Thyroid gland (tissue), 4 donors: ENCODE data around the gene TP63. TPM values are rescaled to one million over a fixed set of nuclear protein-coding genes. Genes with fewer than 3 reads are reported as not detected.

Experiments used
- DNase-seq, 2 donors: peaks; one replicate each; pipeline ENCODE4 v3.0.0-alpha.2; 2019
- H3K27ac ChIP-seq, 3 donors: fragments of 200-600 bp; sonication (generic); 1 replicate in 2 of 3; 2 replicates in 1 of 3; pipeline ENCODE4 v1.5.1; 2016 to 2019; ENCODE audit warnings: mild to moderate bottlenecking in 1 of 3, moderate library complexity in 1 of 3
- H3K27me3 ChIP-seq: fragments of 200-600 bp; sonication (generic); one replicate; pipeline ENCODE4 v1.5.1; 2019
- H3K36me3 ChIP-seq, 2 donors: fragments of 200-600 bp; sonication (generic); one replicate each; pipeline ENCODE4 v1.5.1; 2016 to 2019
- H3K4me1 ChIP-seq, 2 donors: fragments of 200-600 bp; sonication (generic); one replicate each; pipeline ENCODE4 v1.5.1; 2017 to 2019
- H3K4me3 ChIP-seq, 3 donors: fragments of 200-600 bp; sonication (generic); replicated peaks in 1 of 3; 1 replicate in 2 of 3; 2 replicates in 1 of 3; pipeline ENCODE4 v1.5.1; 2016; ENCODE audit warnings: mild to moderate bottlenecking in 1 of 3
- H3K9me3 ChIP-seq: fragments of 200-600 bp; sonication (generic); one replicate; pipeline ENCODE4 v1.5.1; 2017
- CTCF ChIP-seq, 6 experiments: fragments of 200-600 bp in 3 of 6; fragments of 450-650 bp in 3 of 6; sonication (generic) in 3 of 6; IDR thresholded peaks; one replicate each; pipeline ENCODE4 v1.5.1; 2016 to 2019; ENCODE audit warnings: antibody characterized with exemption in 6 of 6, mild to moderate bottlenecking in 2 of 6, inconsistent platforms in 1 of 6, moderate library complexity in 1 of 6
- POLR2A ChIP-seq, 2 donors: fragments of 450-650 bp; IDR thresholded peaks; one replicate each; pipeline ENCODE4 v1.6.1; 2017; ENCODE audit warnings: antibody characterized with exemption in 2 of 2, mild to moderate bottlenecking in 2 of 2, moderate library complexity in 1 of 2
- WGBS, 2 donors: methylation state at CpG; one replicate each; pipeline ENCODE4 v1.1.5; 2017; 5-methylcytosine and 5-hydroxymethylcytosine counted together
- intact Hi-C: fragments of 100-400 bp; cut with DNase I; formaldehyde crosslinking; loops from one replicate; pipeline ENCODE4 v1.15.1; 2023
- total RNA-seq, 4 donors: library from RNA; depleted of rRNA; stranded (reverse); fragments of >200 nt; gene quantifications; one replicate each; pipeline ENCODE4 v1.2.3, GENCODE V29; 2016

TP63 gene
- total RNA-seq, 4 donors from 2014 or later: 1.2 to 1.3 TPM; not detected in 2

DNA sequence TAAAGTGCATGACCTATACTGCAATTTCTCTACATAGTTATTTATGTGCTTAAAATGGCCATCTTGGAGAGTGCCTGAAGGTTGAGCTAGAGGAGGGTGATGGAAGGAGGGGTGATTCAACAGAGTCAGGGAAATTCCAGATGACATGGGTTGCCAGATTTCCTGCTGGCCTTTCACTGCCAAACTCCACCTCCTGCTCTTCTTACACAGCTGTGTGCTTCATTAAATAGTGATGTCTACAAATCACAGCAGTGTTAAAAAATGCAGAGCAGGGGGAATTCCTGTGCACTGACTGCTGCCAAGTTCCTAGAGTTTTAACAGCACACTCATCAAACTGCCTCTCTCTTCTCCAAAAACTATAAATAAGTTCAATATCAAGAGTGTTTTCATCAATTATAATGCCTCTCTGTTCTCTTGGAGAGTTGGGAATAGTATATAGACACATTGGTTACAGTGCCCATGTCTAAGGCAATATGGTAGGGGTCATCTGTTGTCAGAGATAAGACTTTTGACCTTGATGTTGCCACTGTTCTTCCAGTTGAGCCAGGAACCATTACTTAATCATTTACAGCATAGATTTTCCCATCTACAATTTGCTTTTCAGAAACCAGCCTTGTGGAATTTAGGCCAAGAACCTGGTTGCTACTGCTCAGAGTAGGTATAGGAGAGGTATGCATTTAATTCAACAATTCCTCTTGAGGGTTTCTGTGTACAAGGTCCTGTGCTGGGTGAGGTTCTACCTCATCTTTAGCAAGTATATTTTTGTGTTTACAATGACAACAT, 79.6 kb downstream of the TP63 start:
- no peaks in the 10 kb centered on the region for H3K27me3 ChIP-seq
- H3K4me3 ChIP-seq: no peak overlapping the region
- peak overlapping the region; percentile 29 to 71 (median 50) for H3K27ac ChIP-seq
- peak; percentile 64 to 76 for DNase-seq
- intact Hi-C loops: no loop called here
- TF ChIP-seq CTCF (IDR thresholded peaks at IDR 0.05): no peak
- no peak for TF ChIP-seq POLR2A (IDR thresholded peaks at IDR 0.05)
- peaks cover 8 to 11% of the 10 kb centered on the region in 2 donors for H3K4me1 ChIP-seq
- no peaks in the 10 kb centered on the region for H3K9me3 ChIP-seq
- H3K36me3 ChIP-seq: no peaks in the 10 kb centered on the region

GRCh38 chr3:189712906-189713483, 81.8 kb downstream of the TP63 start:
- no peaks in the 10 kb centered on the region for H3K27me3 ChIP-seq
- H3K9me3 ChIP-seq: no peaks in the 10 kb centered on the region
- H3K4me1 ChIP-seq: peaks cover 8 to 11% of the 10 kb centered on the region in 2 donors
- no peak for DNase-seq
- intact Hi-C loops: no loop called here
- H3K27ac ChIP-seq: no peak overlapping the region
- TF ChIP-seq CTCF (IDR thresholded peaks at IDR 0.05) (no peak), POLR2A (IDR thresholded peaks at IDR 0.05) (no peak)
- no peaks in the 10 kb centered on the region for H3K36me3 ChIP-seq
- no peak overlapping the region for H3K4me3 ChIP-seq
- 65 to 68% methylated on average over 2 of the region's 2 CpGs for WGBS, 2 donors

DNA sequence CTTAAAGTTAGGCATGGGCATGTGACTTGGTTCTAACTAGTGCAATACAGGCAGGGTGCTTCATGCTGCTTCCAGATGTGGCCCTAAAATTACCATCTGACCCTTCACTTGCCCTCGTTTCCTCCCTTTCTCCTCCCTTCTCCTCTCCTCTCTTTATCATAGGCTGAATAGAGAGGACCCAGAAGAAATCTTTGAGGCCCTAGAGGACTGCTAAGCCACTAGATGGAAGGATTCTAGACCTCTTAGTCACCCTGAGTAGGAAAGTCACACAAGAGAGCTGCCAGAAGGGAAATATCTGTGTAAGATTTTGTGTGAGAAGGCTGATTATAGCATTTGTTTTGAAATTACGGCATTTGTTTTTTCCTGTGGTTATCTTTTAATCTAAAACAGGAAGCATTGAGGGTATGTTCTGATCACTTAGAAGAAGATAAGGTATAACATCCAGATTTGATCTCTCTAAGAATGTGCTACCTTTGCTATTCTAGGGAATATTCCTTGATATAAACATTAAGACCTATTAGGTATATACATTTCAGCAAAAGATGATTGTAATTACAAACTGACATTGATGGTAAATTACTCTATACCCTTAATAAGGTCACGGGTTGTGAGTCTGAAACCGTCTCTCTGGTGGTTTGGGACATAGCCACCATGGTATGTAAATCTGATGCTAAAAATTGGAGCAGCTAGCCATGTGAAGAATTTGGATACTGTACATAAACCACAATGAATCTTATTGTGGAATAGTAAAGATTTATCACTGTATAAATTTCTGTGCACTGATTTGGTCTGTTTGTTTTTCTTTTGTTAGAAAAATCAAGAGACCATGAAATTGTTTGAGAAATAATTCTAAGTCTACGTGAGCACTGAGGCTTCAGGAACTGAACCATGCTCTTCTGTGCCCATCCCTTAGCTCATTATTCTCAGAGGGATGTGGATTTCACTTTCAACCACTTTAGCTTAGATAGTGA, 84.1 kb downstream of the TP63 start:
- intact Hi-C loops: no loop called here
- Histone ChIP-seq H3K36me3 (no peaks in the 10 kb centered on the region), H3K27ac (no peak overlapping the region), H3K4me1 (peaks cover 8 to 11% of the 10 kb centered on the region in 2 donors), H3K9me3 (no peaks in the 10 kb centered on the region), H3K4me3 (no peak overlapping the region), H3K27me3 (no peaks in the 10 kb centered on the region)
- WGBS, 2 donors: 51 to 53% methylated on average over 5 of the region's 5 CpGs
- TF ChIP-seq POLR2A (IDR thresholded peaks at IDR 0.05) (no peak), CTCF (IDR thresholded peaks at IDR 0.05) (no peak)
- no peak for DNase-seq

GRCh38 chr3:189718215-189718614, 87.0 kb downstream of the TP63 start:
- intact Hi-C loops: no loop called here

More at GRCh38 chr3:189718215-189718614, 87.0 kb downstream of the TP63 start:
- DNase-seq: no peak
- H3K27ac ChIP-seq: no peak overlapping the region
- H3K4me3 ChIP-seq: no peak overlapping the region
- TF ChIP-seq CTCF (IDR thresholded peaks at IDR 0.05) (no peak), POLR2A (IDR thresholded peaks at IDR 0.05) (no peak)
- no peaks in the 10 kb centered on the region for H3K9me3 ChIP-seq
- H3K36me3 ChIP-seq: no peaks in the 10 kb centered on the region
- 72 to 75% methylated on average over 4 of the region's 4 CpGs for WGBS, 2 donors
- H3K4me1 ChIP-seq: no peaks in the 10 kb centered on the region
- no peaks in the 10 kb centered on the region for H3K27me3 ChIP-seq
